ENCODE measurements around the gene YWHAB.

YWHAB gene

GRCh38 chr20:44891826-44892225 is 6.3 kb downstream of the YWHAB start:
- no peaks in the 10 kb centered on the region for H3K27me3 ChIP-seq (ENCODE audit: control insufficient read depth in 2 of 2, insufficient read depth in 2 of 2, low read length in 2 of 2)
- no peak overlapping the region for H3K4me3 ChIP-seq (ENCODE audit: low read length in 2 of 2)
- no peak overlapping the region for H3K27ac ChIP-seq (ENCODE audit: low read depth in 2 of 2, low read length in 2 of 2)
- H3K4me1 ChIP-seq (ENCODE audit: control insufficient read depth in 2 of 2, insufficient read depth in 2 of 2, low read length in 2 of 2) = peaks cover 36 to 39% of the 10 kb centered on the region in 2 donors
- H3K9me3 ChIP-seq (ENCODE audit: control insufficient read depth in 2 of 2, low read length in 2 of 2) = no peaks in the 10 kb centered on the region
- H3K36me3 ChIP-seq (ENCODE audit: control insufficient read depth in 2 of 2, insufficient read depth in 2 of 2, low read length in 2 of 2) = peaks cover 4 to 8% of the 10 kb centered on the region in 2 donors
- H3K9ac ChIP-seq (ENCODE audit: low read depth in 1 of 2, low read length in 2 of 2) = no peak overlapping the region

DNA sequence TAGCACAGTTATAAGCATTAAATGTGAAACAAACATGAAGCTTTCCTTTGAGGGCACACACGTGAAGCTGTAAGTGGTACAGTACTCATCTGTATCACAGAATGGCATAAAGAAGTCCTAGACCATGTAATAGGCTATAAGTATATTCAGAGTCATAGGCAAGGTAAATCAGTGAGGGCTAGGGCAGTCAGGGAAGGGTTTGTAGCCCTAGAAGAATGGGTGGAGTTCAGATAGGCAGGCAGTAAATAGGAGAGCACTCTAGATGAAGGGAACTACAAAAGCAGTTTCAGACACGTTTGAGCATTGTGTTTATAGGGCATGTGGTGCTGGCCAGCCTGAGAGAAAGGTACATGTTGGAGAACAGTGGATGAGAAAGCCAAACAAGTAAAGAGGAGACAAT is 9.5 kb downstream of the YWHAB start:
- H3K4me1 ChIP-seq (ENCODE audit: control insufficient read depth in 2 of 2, insufficient read depth in 2 of 2, low read length in 2 of 2) = peaks cover 17 to 20% of the 10 kb centered on the region in 2 donors
- no peak overlapping the region for H3K4me3 ChIP-seq (ENCODE audit: low read length in 2 of 2)
- no peaks in the 10 kb centered on the region for H3K9me3 ChIP-seq (ENCODE audit: control insufficient read depth in 2 of 2, low read length in 2 of 2)
- peaks cover 0 to 5% of the 10 kb centered on the region in 2 donors for H3K36me3 ChIP-seq (ENCODE audit: control insufficient read depth in 2 of 2, insufficient read depth in 2 of 2, low read length in 2 of 2)
- H3K9ac ChIP-seq (ENCODE audit: low read depth in 1 of 2, low read length in 2 of 2) = no peak overlapping the region
- no peaks in the 10 kb centered on the region for H3K27me3 ChIP-seq (ENCODE audit: control insufficient read depth in 2 of 2, insufficient read depth in 2 of 2, low read length in 2 of 2)
- H3K27ac ChIP-seq (ENCODE audit: low read depth in 2 of 2, low read length in 2 of 2) = no peak overlapping the region

DNA sequence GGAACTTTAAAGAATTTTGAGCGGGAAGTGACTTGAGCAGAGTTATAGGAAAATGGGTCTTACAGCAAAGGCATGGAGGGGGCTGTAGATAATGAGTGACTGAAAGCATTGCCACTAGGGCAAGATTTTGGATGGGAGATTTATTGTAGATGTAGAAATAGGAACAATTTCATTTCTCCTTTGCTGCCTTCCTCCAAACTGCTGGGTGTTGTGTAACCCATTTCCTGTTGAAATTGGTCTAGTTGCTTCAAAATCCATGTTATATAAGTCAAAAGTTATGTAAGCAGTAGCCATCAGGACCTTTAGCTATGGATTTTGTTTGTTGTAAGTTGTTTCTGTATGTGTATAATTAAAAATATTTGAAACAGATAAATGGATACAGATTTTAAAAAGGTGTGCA is 11.1 kb downstream of the YWHAB start:
- H3K36me3 ChIP-seq (ENCODE audit: control insufficient read depth in 2 of 2, insufficient read depth in 2 of 2, low read length in 2 of 2) = peaks cover 6 to 17% of the 10 kb centered on the region in 2 donors
- H3K9me3 ChIP-seq (ENCODE audit: control insufficient read depth in 2 of 2, low read length in 2 of 2) = no peaks in the 10 kb centered on the region
- H3K27ac ChIP-seq (ENCODE audit: low read depth in 2 of 2, low read length in 2 of 2) = peak overlapping the region in 1 of 2 donors; percentile 19
- peaks cover 12 to 13% of the 10 kb centered on the region in 2 donors for H3K4me1 ChIP-seq (ENCODE audit: control insufficient read depth in 2 of 2, insufficient read depth in 2 of 2, low read length in 2 of 2)
- H3K9ac ChIP-seq (ENCODE audit: low read depth in 1 of 2, low read length in 2 of 2) = no peak overlapping the region
- no peak overlapping the region for H3K4me3 ChIP-seq (ENCODE audit: low read length in 2 of 2)
- no peaks in the 10 kb centered on the region for H3K27me3 ChIP-seq (ENCODE audit: control insufficient read depth in 2 of 2, insufficient read depth in 2 of 2, low read length in 2 of 2)

- H3K9me3 ChIP-seq (ENCODE audit: control insufficient read depth in 2 of 2, low read length in 2 of 2) = no peaks in the 10 kb centered on the region
- peaks cover 8 to 11% of the 10 kb centered on the region in 2 donors for H3K4me1 ChIP-seq (ENCODE audit: control insufficient read depth in 2 of 2, insufficient read depth in 2 of 2, low read length in 2 of 2)
- H3K27me3 ChIP-seq (ENCODE audit: control insufficient read depth in 2 of 2, insufficient read depth in 2 of 2, low read length in 2 of 2) = no peaks in the 10 kb centered on the region
- H3K9ac ChIP-seq (ENCODE audit: low read depth in 1 of 2, low read length in 2 of 2) = no peak overlapping the region
- H3K36me3 ChIP-seq (ENCODE audit: control insufficient read depth in 2 of 2, insufficient read depth in 2 of 2, low read length in 2 of 2) = peaks cover 11 to 22% of the 10 kb centered on the region in 2 donors
- no peak overlapping the region for H3K4me3 ChIP-seq (ENCODE audit: low read length in 2 of 2)
- H3K27ac ChIP-seq (ENCODE audit: low read depth in 2 of 2, low read length in 2 of 2) = peak overlapping the region in 1 of 2 donors; percentile 19
Measured at GRCh38 chr20:44897133-44897532, 11.6 kb downstream of the YWHAB start.

DNA sequence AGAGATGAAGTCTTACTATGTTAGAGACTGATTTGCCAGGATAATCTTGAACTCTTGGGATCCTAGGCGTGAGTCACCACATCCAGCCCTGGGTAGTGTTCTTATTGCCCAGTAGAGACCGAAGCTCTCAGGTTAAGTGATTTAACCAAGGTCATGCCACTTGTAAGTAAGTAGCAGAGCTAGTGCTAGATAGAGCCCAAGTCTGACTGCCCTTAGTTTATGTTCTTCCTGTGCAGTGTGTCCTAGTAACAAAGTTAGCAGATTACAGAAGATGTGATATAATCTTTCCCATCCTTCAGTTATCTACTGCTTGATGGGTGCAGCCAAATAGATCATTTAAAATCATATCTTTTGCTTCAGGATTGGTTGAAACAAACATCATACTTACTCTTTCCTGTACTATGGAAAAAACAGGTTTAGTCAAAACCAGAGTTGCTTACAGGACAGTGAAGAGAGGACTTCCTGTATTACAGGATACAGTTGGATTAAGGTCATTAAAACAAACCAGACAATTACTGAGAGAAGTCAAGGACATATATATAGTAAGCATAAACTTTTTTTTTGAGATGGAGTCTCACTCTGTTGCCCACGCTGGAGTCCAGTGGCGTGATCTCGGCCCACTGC is 14.8 kb downstream of the YWHAB start:
- no peak overlapping the region for H3K9ac ChIP-seq (ENCODE audit: low read depth in 1 of 2, low read length in 2 of 2)
- no peak overlapping the region for H3K4me3 ChIP-seq (ENCODE audit: low read length in 2 of 2)
- no peaks in the 10 kb centered on the region for H3K9me3 ChIP-seq (ENCODE audit: control insufficient read depth in 2 of 2, low read length in 2 of 2)
- no peaks in the 10 kb centered on the region for H3K27me3 ChIP-seq (ENCODE audit: control insufficient read depth in 2 of 2, insufficient read depth in 2 of 2, low read length in 2 of 2)
- peaks cover 43 to 49% of the 10 kb centered on the region in 2 donors for H3K36me3 ChIP-seq (ENCODE audit: control insufficient read depth in 2 of 2, insufficient read depth in 2 of 2, low read length in 2 of 2)
- peaks cover 5% of the 10 kb centered on the region in 2 donors for H3K4me1 ChIP-seq (ENCODE audit: control insufficient read depth in 2 of 2, insufficient read depth in 2 of 2, low read length in 2 of 2)
- H3K27ac ChIP-seq (ENCODE audit: low read depth in 2 of 2, low read length in 2 of 2) = no peak overlapping the region

DNA sequence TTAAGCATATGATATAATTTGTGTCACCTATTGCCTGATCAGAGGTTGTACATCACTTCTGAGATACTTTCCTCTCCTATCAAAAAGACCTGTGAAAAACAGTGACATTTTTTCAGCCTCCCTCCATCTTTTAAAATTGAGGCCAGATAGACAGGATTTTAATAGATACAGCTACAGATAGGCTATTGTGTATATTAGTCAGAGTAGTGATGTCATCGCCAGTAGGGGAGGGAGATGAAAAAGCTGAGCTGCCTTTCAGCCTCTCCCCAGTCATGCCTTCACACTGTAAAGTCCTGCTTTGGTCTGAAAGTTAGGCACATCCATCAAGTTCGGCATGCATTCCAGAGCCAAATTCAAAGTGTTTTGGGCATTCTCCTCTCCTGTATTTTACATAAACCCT is 16.5 kb downstream of the YWHAB start:
- Histone ChIP-seq H3K9me3 (ENCODE audit: control insufficient read depth in 2 of 2, low read length in 2 of 2) (no peaks in the 10 kb centered on the region), H3K9ac (ENCODE audit: low read depth in 1 of 2, low read length in 2 of 2) (no peak overlapping the region), H3K27me3 (ENCODE audit: control insufficient read depth in 2 of 2, insufficient read depth in 2 of 2, low read length in 2 of 2) (no peaks in the 10 kb centered on the region), H3K27ac (ENCODE audit: low read depth in 2 of 2, low read length in 2 of 2) (no peak overlapping the region), H3K4me1 (ENCODE audit: control insufficient read depth in 2 of 2, insufficient read depth in 2 of 2, low read length in 2 of 2) (peaks cover 0 to 5% of the 10 kb centered on the region in 2 donors), H3K4me3 (ENCODE audit: low read length in 2 of 2) (no peak overlapping the region), H3K36me3 (ENCODE audit: control insufficient read depth in 2 of 2, insufficient read depth in 2 of 2, low read length in 2 of 2) (peaks cover 59 to 62% of the 10 kb centered on the region in 2 donors)

- Histone ChIP-seq H3K27me3 (ENCODE audit: control insufficient read depth in 2 of 2, insufficient read depth in 2 of 2, low read length in 2 of 2) (no peaks in the 10 kb centered on the region), H3K4me3 (ENCODE audit: low read length in 2 of 2) (no peak overlapping the region), H3K9ac (ENCODE audit: low read depth in 1 of 2, low read length in 2 of 2) (no peak overlapping the region), H3K27ac (ENCODE audit: low read depth in 2 of 2, low read length in 2 of 2) (no peak overlapping the region), H3K36me3 (ENCODE audit: control insufficient read depth in 2 of 2, insufficient read depth in 2 of 2, low read length in 2 of 2) (peaks cover 68% of the 10 kb centered on the region in 2 donors), H3K9me3 (ENCODE audit: control insufficient read depth in 2 of 2, low read length in 2 of 2) (no peaks in the 10 kb centered on the region), H3K4me1 (ENCODE audit: control insufficient read depth in 2 of 2, insufficient read depth in 2 of 2, low read length in 2 of 2) (peaks cover 0 to 3% of the 10 kb centered on the region in 2 donors)
Measured at GRCh38 chr20:44904377-44904776, 18.9 kb downstream of the YWHAB start.

DNA sequence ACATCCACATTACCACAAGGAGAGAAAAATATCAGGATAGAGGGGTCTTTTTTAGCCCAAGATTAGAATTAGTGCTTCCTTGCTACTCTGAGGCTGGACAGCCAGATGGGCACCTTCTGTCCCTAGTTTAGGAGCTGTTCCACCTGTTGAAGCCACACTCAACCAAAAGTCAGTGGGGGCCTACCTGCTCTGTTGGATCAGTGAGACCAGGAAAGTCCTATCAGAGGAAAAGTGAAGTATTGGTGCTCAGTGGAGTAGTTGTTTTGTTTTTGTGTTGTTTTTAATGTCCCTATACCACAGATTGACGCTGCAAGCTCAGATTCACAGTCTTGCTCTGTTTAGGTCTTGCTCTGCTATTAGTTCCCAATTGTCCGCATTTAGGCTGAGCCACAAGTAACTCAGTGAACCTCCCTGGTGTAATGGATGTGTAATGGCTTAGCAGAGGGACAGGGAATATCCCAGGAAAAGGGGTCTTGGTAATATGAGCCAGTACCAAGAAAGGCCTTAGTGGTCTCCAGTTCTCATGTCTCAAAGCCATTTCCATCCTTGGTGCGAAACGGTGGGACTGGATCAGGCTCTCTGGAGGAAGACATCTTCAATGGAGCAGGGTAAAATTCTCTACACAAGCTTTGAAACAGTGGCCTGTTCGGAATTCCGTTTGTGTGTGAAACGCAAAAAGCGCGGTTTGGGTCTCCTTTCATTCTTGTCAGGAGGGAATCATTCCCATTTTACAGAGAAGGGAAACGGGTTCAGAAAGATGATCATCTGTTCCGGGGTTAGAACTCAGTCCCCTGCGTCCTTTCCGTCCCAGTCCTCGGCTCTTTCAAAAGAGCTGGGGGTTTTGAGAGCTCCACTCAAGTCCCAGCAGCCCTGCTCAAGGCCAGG is 23.7 kb downstream of the YWHAB start:
- H3K9ac ChIP-seq (ENCODE audit: low read depth in 1 of 2, low read length in 2 of 2) = peak overlapping the region in 1 of 2 donors; percentile 4
- no peaks in the 10 kb centered on the region for H3K27me3 ChIP-seq (ENCODE audit: control insufficient read depth in 2 of 2, insufficient read depth in 2 of 2, low read length in 2 of 2)
- H3K4me3 ChIP-seq (ENCODE audit: low read length in 2 of 2) = peak overlapping the region; percentile 62 to 70
- no peak overlapping the region for H3K27ac ChIP-seq (ENCODE audit: low read depth in 2 of 2, low read length in 2 of 2)
- no peaks in the 10 kb centered on the region for H3K9me3 ChIP-seq (ENCODE audit: control insufficient read depth in 2 of 2, low read length in 2 of 2)
- H3K36me3 ChIP-seq (ENCODE audit: control insufficient read depth in 2 of 2, insufficient read depth in 2 of 2, low read length in 2 of 2) = peaks cover 31 to 36% of the 10 kb centered on the region in 2 donors
- H3K4me1 ChIP-seq (ENCODE audit: control insufficient read depth in 2 of 2, insufficient read depth in 2 of 2, low read length in 2 of 2) = peaks cover 7% of the 10 kb centered on the region in 2 donors

DNA sequence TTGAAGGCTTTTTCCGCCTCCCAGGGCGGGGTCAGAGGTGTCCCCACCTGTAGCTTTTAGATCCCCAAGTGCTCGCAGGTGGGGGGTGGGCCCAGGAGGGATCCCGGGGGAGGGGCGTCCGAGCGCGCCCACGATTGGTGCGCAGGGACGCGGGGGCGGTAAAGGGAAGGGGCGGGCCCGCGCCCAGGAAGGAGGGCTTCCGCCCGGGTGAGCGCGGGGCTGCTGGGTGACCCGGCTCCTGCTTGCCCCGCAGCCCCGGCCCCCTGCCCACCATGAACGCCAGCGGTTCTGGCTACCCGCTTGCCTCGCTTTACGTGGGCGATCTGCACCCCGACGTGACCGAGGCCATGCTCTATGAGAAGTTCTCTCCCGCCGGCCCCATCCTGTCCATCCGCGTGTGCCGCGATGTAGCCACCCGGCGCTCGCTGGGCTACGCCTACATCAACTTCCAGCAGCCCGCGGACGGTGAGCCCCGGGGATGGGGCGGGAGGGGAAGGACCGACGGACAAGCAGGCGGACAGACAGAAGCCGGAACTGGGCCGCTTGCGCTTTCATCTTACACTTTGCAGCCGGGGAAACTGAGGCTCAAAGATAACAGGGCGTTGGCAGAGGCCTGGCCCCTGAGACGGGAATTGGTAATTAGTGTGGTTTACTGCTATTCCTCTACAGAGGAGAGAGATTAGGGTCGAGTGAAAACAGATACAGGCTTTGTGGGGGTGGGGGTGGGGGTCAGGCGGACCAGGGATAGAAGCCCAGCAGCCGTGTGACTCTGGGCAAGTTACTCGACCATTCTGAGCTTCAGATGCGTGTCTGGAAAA is 24.6 kb downstream of the YWHAB start, which contains the start of gene PABPC1L:
Gene PABPC1L, plus strand, starts transcription at position 189 of the 818 bp plus-strand sequence. Its CDS starts 84 bp downstream, at position 273.
- Histone ChIP-seq H3K27ac (ENCODE audit: low read depth in 2 of 2, low read length in 2 of 2) (peak within 1 kb of the TSS in 1 of 2 donors; percentile 4), H3K4me3 (ENCODE audit: low read length in 2 of 2) (peak within 1 kb of the TSS; percentile 62 to 70), H3K27me3 (ENCODE audit: control insufficient read depth in 2 of 2, insufficient read depth in 2 of 2, low read length in 2 of 2) (no peaks in the 10 kb centered on the region), H3K4me1 (ENCODE audit: control insufficient read depth in 2 of 2, insufficient read depth in 2 of 2, low read length in 2 of 2) (peaks cover 7% of the 10 kb centered on the region in 2 donors), H3K9ac (ENCODE audit: low read depth in 1 of 2, low read length in 2 of 2) (peak within 1 kb of the TSS; percentile 53), H3K9me3 (ENCODE audit: control insufficient read depth in 2 of 2, low read length in 2 of 2) (no peaks in the 10 kb centered on the region), H3K36me3 (ENCODE audit: control insufficient read depth in 2 of 2, insufficient read depth in 2 of 2, low read length in 2 of 2) (peaks cover 22 to 28% of the 10 kb centered on the region in 2 donors)
